Measurements from ENCODE around the gene HMGCL. TPM values are rescaled to one million over a fixed set of nuclear protein-coding genes. Genes with fewer than 3 reads are reported as not detected.

HMGCL gene
- total RNA-seq, 1 donor, result 38.1 TPM

GRCh38 chr1:23774174-23774880, 50.9 kb downstream of the HMGCL start:
- TF ChIP-seq CTCF (IDR thresholded peaks at IDR 0.05; ENCODE audit: insufficient read depth, low read length), result no peak
- no peak overlapping the region for H3K4me3 ChIP-seq (ENCODE audit: low read depth, low read length)
- no peak for DNase-seq (ENCODE audit: low read depth)

- no peak for TF ChIP-seq CTCF (IDR thresholded peaks at IDR 0.05; ENCODE audit: insufficient read depth, low read length)
- DNase-seq (ENCODE audit: low read depth), result no peak
- H3K4me3 ChIP-seq (ENCODE audit: low read depth, low read length), result no peak overlapping the region
Measured at GRCh38 chr1:23772854-23773242, 52.4 kb downstream of the HMGCL start.

- peak; percentile 98 for TF ChIP-seq CTCF (IDR thresholded peaks at IDR 0.05; ENCODE audit: insufficient read depth, low read length)
- DNase-seq (ENCODE audit: low read depth), result peak; percentile 83
Measured at GRCh38 chr1:23772049-23772853, 53.0 kb downstream of the HMGCL start.

GRCh38 chr1:23768733-23769132, 56.5 kb downstream of the HMGCL start:
- TF ChIP-seq CTCF (IDR thresholded peaks at IDR 0.05; ENCODE audit: insufficient read depth, low read length), result no peak
- no peak for DNase-seq (ENCODE audit: low read depth)
- no peak overlapping the region for H3K4me3 ChIP-seq (ENCODE audit: low read depth, low read length)

More at GRCh38 chr1:23772049-23772853, 53.0 kb downstream of the HMGCL start:
- no peak overlapping the region for H3K4me3 ChIP-seq (ENCODE audit: low read depth, low read length)

- DNase-seq (ENCODE audit: low read depth), result peak; percentile 23
- H3K4me3 ChIP-seq (ENCODE audit: low read depth, low read length), result no peak overlapping the region
- no peak for TF ChIP-seq CTCF (IDR thresholded peaks at IDR 0.05; ENCODE audit: insufficient read depth, low read length)
Measured at GRCh38 chr1:23763041-23763577, 62.1 kb downstream of the HMGCL start.

GRCh38 chr1:23759277-23759676, 66.0 kb downstream of the HMGCL start:
- H3K4me3 ChIP-seq (ENCODE audit: low read depth, low read length), result no peak overlapping the region
- TF ChIP-seq CTCF (IDR thresholded peaks at IDR 0.05; ENCODE audit: insufficient read depth, low read length), result no peak
- peak; percentile 55 for DNase-seq (ENCODE audit: low read depth)
